ENCODE data around the gene PPP2R5E. TPM values are rescaled to one million over a fixed set of nuclear protein-coding genes. Genes with fewer than 3 reads are reported as not detected.

The PPP2R5E gene
- total RNA-seq, 1 donor from 2014 or later = 43.7 TPM

DNA sequence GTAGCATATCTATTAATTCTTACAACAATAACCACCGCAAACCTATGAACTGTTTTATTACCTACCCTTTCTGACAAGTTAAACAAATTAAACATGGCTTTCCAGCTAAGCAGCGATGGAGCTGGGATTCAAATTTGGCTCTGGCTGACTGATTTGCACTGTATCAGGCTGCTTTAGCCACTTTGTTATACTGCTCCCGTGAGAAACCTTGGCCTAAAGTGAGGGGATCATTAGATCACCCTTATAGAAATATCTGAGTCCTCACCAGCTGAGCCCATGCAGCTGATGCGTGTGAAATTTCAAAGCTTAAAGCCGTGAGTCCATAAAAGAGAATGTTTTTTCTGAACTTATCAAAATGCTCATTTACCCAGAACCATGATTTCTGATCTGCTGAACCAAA is 216.3 kb downstream of the PPP2R5E start:
- H3K36me3 Mint-ChIP-seq (ENCODE audit: low read depth, unreplicated experiment) = peaks cover 4% of the 10 kb centered on the region
- no peak overlapping the region for H3K27ac Mint-ChIP-seq (ENCODE audit: unreplicated experiment)
- H3K4me1 Mint-ChIP-seq (ENCODE audit: unreplicated experiment) = no peaks in the 10 kb centered on the region
- no peak for TF ChIP-seq CTCF (IDR thresholded peaks at IDR 0.05; ENCODE audit: unreplicated experiment)
- no peaks in the 10 kb centered on the region for H3K9me3 Mint-ChIP-seq (ENCODE audit: unreplicated experiment)
- H3K27me3 Mint-ChIP-seq (ENCODE audit: unreplicated experiment) = no peaks in the 10 kb centered on the region
- DNase-seq (ENCODE audit: low spot score) = no peak
- H3K4me3 Mint-ChIP-seq (ENCODE audit: unreplicated experiment) = no peak overlapping the region

GRCh38 chr14:63322897-63323573 is 220.1 kb downstream of the PPP2R5E start:
- no peak overlapping the region for H3K27ac Mint-ChIP-seq (ENCODE audit: unreplicated experiment)
- H3K36me3 Mint-ChIP-seq (ENCODE audit: low read depth, unreplicated experiment) = no peaks in the 10 kb centered on the region
- H3K4me3 Mint-ChIP-seq (ENCODE audit: unreplicated experiment) = no peak overlapping the region
- H3K9me3 Mint-ChIP-seq (ENCODE audit: unreplicated experiment) = no peaks in the 10 kb centered on the region
- no peaks in the 10 kb centered on the region for H3K4me1 Mint-ChIP-seq (ENCODE audit: unreplicated experiment)
- H3K27me3 Mint-ChIP-seq (ENCODE audit: unreplicated experiment) = no peaks in the 10 kb centered on the region
- no peak for DNase-seq (ENCODE audit: low spot score)
- no peak for TF ChIP-seq CTCF (IDR thresholded peaks at IDR 0.05; ENCODE audit: unreplicated experiment)

DNA sequence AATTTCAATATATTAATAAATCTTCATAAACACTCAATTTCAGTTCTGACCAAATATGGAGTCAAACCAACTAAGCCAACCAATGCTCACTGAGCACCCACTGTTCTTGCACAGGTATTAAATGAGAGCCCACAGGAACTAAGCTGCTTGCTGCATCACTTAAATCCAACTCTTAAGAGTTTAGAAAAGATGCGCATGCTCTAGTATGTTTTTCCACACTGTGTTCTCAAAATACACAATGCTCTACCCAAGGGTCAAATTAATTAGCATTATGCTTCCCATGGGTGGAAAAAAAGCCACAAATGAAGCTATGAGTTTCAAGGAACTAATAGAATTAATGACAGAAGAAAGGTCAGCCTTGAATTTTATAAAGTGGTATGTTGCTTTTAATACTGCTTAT is 220.7 kb downstream of the PPP2R5E start:
- Mint-ChIP-seq H3K27me3 (ENCODE audit: unreplicated experiment) (no peaks in the 10 kb centered on the region), H3K36me3 (ENCODE audit: low read depth, unreplicated experiment) (no peaks in the 10 kb centered on the region), H3K27ac (ENCODE audit: unreplicated experiment) (no peak overlapping the region), H3K4me1 (ENCODE audit: unreplicated experiment) (no peaks in the 10 kb centered on the region), H3K4me3 (ENCODE audit: unreplicated experiment) (no peak overlapping the region), H3K9me3 (ENCODE audit: unreplicated experiment) (no peaks in the 10 kb centered on the region)
- no peak for TF ChIP-seq CTCF (IDR thresholded peaks at IDR 0.05; ENCODE audit: unreplicated experiment)
- DNase-seq (ENCODE audit: low spot score) = no peak

Other genes starting within 250 kb of the PPP2R5E start
- gene GPHB5, start 224.4 kb downstream of the PPP2R5E start, total RNA-seq (ENCODE audit: unreplicated experiment) = not detected
- gene WDR89, start 98.5 kb upstream of the PPP2R5E start, total RNA-seq (ENCODE audit: unreplicated experiment) = 15.3 TPM
- 7.9 TPM for gene SGPP1, start 184.7 kb upstream of the PPP2R5E start, total RNA-seq (ENCODE audit: unreplicated experiment)

All from endothelial cell (in vitro differentiated cells).